GM23338 (cell line): Measurements from ENCODE around the gene ADGRL3.

ENCODE experiments used
- CREB1 ChIP-seq: fragments of 250-450 bp; sonication (Bioruptor Pico); IDR thresholded peaks from 2 replicates; pipeline ENCODE4 v1.5.0; 2020; ENCODE audit warnings: low read depth, mild to moderate bottlenecking, moderate library complexity
- EZH2 ChIP-seq: fragments of 200-600 bp; sonication (generic); IDR thresholded peaks from one replicate; pipeline ENCODE4 v1.8.0; 2017; ENCODE audit warnings: antibody characterized with exemption, mild to moderate bottlenecking, low read depth; ENCODE audit not compliant: unreplicated experiment
- POLR2AphosphoS5 ChIP-seq: IDR thresholded peaks from 2 replicates; pipeline ENCODE4 v1.6.1; 2016; ENCODE audit warnings: antibody characterized with exemption, low read depth
- TF ChIP-seq, protein P1 (sequence below), 2 experiments: fragments of 200-600 bp in 1 of 2; sonication (generic) in 1 of 2; conservative IDR thresholded peaks; 2 replicates each; pipeline versions ENCODE4 v1.5.1 to v1.6.1; 2016 to 2017; ENCODE audit warnings: antibody characterized with exemption in 2 of 2, low read depth in 2 of 2, mild to moderate bottlenecking in 2 of 2, moderate library complexity in 1 of 2
- TF ChIP-seq, protein P2 (sequence below): IDR thresholded peaks from one replicate; pipeline ENCODE4 v1.6.1; 2018; ENCODE audit warnings: antibody characterized with exemption; ENCODE audit not compliant: unreplicated experiment

- TF ChIP-seq, protein P1, sequence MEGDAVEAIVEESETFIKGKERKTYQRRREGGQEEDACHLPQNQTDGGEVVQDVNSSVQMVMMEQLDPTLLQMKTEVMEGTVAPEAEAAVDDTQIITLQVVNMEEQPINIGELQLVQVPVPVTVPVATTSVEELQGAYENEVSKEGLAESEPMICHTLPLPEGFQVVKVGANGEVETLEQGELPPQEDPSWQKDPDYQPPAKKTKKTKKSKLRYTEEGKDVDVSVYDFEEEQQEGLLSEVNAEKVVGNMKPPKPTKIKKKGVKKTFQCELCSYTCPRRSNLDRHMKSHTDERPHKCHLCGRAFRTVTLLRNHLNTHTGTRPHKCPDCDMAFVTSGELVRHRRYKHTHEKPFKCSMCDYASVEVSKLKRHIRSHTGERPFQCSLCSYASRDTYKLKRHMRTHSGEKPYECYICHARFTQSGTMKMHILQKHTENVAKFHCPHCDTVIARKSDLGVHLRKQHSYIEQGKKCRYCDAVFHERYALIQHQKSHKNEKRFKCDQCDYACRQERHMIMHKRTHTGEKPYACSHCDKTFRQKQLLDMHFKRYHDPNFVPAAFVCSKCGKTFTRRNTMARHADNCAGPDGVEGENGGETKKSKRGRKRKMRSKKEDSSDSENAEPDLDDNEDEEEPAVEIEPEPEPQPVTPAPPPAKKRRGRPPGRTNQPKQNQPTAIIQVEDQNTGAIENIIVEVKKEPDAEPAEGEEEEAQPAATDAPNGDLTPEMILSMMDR (conservative IDR thresholded peaks at IDR 0.05; ENCODE audit: low read depth in 2 of 2): no peak
- TF ChIP-seq CREB1 (CRISPR knock-in tag) (no peak), EZH2 (no peak), POLR2AphosphoS5 (no peak)
- TF ChIP-seq, protein P2, sequence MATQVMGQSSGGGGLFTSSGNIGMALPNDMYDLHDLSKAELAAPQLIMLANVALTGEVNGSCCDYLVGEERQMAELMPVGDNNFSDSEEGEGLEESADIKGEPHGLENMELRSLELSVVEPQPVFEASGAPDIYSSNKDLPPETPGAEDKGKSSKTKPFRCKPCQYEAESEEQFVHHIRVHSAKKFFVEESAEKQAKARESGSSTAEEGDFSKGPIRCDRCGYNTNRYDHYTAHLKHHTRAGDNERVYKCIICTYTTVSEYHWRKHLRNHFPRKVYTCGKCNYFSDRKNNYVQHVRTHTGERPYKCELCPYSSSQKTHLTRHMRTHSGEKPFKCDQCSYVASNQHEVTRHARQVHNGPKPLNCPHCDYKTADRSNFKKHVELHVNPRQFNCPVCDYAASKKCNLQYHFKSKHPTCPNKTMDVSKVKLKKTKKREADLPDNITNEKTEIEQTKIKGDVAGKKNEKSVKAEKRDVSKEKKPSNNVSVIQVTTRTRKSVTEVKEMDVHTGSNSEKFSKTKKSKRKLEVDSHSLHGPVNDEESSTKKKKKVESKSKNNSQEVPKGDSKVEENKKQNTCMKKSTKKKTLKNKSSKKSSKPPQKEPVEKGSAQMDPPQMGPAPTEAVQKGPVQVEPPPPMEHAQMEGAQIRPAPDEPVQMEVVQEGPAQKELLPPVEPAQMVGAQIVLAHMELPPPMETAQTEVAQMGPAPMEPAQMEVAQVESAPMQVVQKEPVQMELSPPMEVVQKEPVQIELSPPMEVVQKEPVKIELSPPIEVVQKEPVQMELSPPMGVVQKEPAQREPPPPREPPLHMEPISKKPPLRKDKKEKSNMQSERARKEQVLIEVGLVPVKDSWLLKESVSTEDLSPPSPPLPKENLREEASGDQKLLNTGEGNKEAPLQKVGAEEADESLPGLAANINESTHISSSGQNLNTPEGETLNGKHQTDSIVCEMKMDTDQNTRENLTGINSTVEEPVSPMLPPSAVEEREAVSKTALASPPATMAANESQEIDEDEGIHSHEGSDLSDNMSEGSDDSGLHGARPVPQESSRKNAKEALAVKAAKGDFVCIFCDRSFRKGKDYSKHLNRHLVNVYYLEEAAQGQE: no peak
Measured at GRCh38 chr4:61437923-61438322, 237.8 kb downstream of the ADGRL3 start.
